PC-3 (cell line): ENCODE measurements around the gene SLCO2B1. TPM values are rescaled to one million over a fixed set of nuclear protein-coding genes. Genes with fewer than 3 reads are reported as not detected.

Experiments used
- ATAC-seq: fragments of 200-7000 bp; cut with Tn5 transposase; 2 replicates; pipeline ENCODE4 v1.9.1; 2020; ENCODE audit warnings: mild to moderate bottlenecking, moderate library complexity
- BruUV-seq: library from RNA; stranded (reverse); fragments of 400-500 nt; replicated peaks from 2 replicates; lab custom pipeline; 2021; lab: Mats Ljungman, UMichigan
- CTCF ChIA-PET: fragments of 300-600 bp; sonication (Branson Sonifier 250); formaldehyde crosslinking; loops from one replicate; lab custom pipeline; 2022; ENCODE audit warnings: antibody characterized with exemption; lab: Charles Lee
- POLR2A ChIA-PET: fragments of 300-600 bp; sonication (Branson Sonifier 250); formaldehyde crosslinking; loops from one replicate; lab custom pipeline; 2022; ENCODE audit warnings: antibody characterized with exemption; ENCODE audit not compliant: unreplicated experiment; lab: Charles Lee
- DNase-seq: peaks from one replicate; pipeline ENCODE4 v3.0.0-alpha.2; 2015
- H2AFZ ChIP-seq: fragments of 300-600 bp; sonication (generic); 2 replicates; pipeline ENCODE4 v1.6.0; 2016; ENCODE audit warnings: antibody characterized with exemption, low read length
- H3F3A ChIP-seq: fragments of 300-600 bp; sonication (generic); one replicate; pipeline ENCODE4 v1.6.0; 2017; ENCODE audit warnings: antibody characterized with exemption, low read length, control low read depth, mild to moderate bottlenecking; ENCODE audit not compliant: unreplicated experiment
- H3K27ac ChIP-seq: fragments of 300-600 bp; sonication (generic); 2 replicates; pipeline ENCODE4 v1.5.1; 2016; ENCODE audit warnings: mild to moderate bottlenecking, low read length
- H3K27me3 ChIP-seq: fragments of 300-600 bp; sonication (generic); 2 replicates; pipeline ENCODE4 v1.6.1; 2016; ENCODE audit warnings: low read length, mixed read lengths
- H3K36me3 ChIP-seq: fragments of 300-600 bp; sonication (generic); 2 replicates; pipeline ENCODE4 v1.6.1; 2016; ENCODE audit warnings: low read depth, mixed run types, low read length, mixed read lengths
- H3K4me1 ChIP-seq: fragments of 300-600 bp; sonication (generic); 2 replicates; pipeline ENCODE4 v1.5.1; 2016; ENCODE audit warnings: low read length; ENCODE audit not compliant: insufficient read depth
- H3K4me2 ChIP-seq: fragments of 300-600 bp; sonication (generic); 2 replicates; pipeline ENCODE4 v1.6.0; 2016; ENCODE audit warnings: low read length
- H3K4me3 ChIP-seq: fragments of 300-600 bp; sonication (generic); 2 replicates; pipeline ENCODE4 v1.5.1; 2016; ENCODE audit warnings: mild to moderate bottlenecking, low read length, mixed read lengths
- H3K79me2 ChIP-seq: fragments of 300-600 bp; sonication (generic); 2 replicates; pipeline ENCODE4 v1.6.1; 2017; ENCODE audit warnings: low read length, mixed read lengths
- H3K9ac ChIP-seq: fragments of 300-600 bp; sonication (generic); 2 replicates; pipeline ENCODE4 v1.6.0; 2016; ENCODE audit warnings: mild to moderate bottlenecking, low read length
- H3K9me2 ChIP-seq: fragments of 300-600 bp; sonication (generic); replicated peaks from 2 replicates; pipeline ENCODE4 v1.6.1; 2016; ENCODE audit warnings: mixed run types, low read length, mixed read lengths
- H3K9me3 ChIP-seq: fragments of 300-600 bp; sonication (generic); 2 replicates; pipeline ENCODE4 v1.6.1; 2016; ENCODE audit warnings: low read length, mixed read lengths
- H4K20me1 ChIP-seq: fragments of 300-600 bp; sonication (generic); 2 replicates; pipeline ENCODE4 v1.6.1; 2016; ENCODE audit warnings: low read length, mixed read lengths
- EZH2 ChIP-seq: fragments of 300-600 bp; sonication (generic); IDR thresholded peaks from one replicate; pipeline ENCODE4 v1.6.1; 2017; ENCODE audit warnings: antibody characterized with exemption, mild to moderate bottlenecking, low read length; ENCODE audit not compliant: unreplicated experiment
- EZH2phosphoT487 ChIP-seq: fragments of 300-600 bp; sonication (generic); IDR thresholded peaks from 2 replicates; pipeline ENCODE4 v1.6.1; 2018; ENCODE audit warnings: mild to moderate bottlenecking, antibody characterized with exemption, low read length, borderline replicate concordance
- intact Hi-C: fragments of 100-400 bp; cut with micrococcal nuclease; formaldehyde crosslinking; loops from 2 replicates; pipeline ENCODE4 v1.9.0; 2023
- total RNA-seq: library from RNA; depleted of rRNA; stranded (reverse); fragments of >200 nt; gene quantifications from 2 replicates; pipeline ENCODE4 v1.2.3, GENCODE V29; 2014
- TF ChIP-seq, protein P1 (sequence below): fragments of 300-600 bp; sonication (generic); conservative IDR thresholded peaks from 2 replicates; pipeline ENCODE4 v1.5.1; 2017; ENCODE audit warnings: antibody characterized with exemption, low read depth, mild to moderate bottlenecking, low read length

The SLCO2B1 gene
- total RNA-seq, 1 experiment from 2014 or later: not detected

DNA sequence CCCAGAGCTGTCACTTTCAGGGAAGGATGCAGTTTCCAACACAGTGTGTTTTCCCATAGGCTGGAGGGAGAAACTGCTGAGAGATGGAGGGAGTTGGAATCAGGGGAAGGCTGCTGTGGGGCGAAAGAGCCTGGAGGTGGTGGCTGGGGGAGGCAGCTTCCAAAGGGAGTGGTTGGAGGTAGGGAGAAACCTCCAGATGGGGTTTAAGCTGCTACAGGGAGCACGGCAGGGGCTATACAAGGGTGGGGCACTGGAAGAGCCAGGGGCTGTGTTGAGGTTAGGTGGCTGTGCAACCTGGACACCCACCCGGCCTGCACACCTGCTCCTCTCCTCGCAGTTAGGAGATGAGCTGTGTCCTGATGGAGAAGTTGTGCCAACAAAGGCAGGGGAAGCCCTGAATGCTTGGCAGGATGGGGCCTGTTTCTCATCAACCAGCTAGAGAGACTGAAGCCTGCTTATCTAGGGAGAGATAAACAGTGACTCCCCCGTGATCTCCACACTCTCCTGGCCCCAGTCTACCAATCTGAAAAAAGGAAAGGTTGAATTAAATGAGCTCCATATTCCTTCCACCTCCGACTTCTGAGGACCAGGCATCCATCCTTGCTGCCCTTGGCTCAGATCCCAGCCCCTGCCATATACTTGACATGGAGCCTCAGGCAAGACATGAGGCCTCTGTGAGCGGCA lies 3.6 kb upstream of the SLCO2B1 start:
- Histone ChIP-seq H3K27ac (no peak overlapping the region), H3K36me3 (no peaks in the 10 kb centered on the region), H3F3A (no peaks in the 10 kb centered on the region), H2AFZ (no peak overlapping the region), H3K9me2 (no peaks in the 10 kb centered on the region), H3K4me1 (peaks cover 11% of the 10 kb centered on the region), H3K9me3 (no peaks in the 10 kb centered on the region), H3K4me3 (no peak overlapping the region), H3K4me2 (no peak overlapping the region), H4K20me1 (no peaks in the 10 kb centered on the region), H3K27me3 (peaks cover 57% of the 10 kb centered on the region), H3K79me2 (no peaks in the 10 kb centered on the region), H3K9ac (no peak overlapping the region)
- BruUV-seq: no TSS peak
- TF ChIP-seq, protein P1, sequence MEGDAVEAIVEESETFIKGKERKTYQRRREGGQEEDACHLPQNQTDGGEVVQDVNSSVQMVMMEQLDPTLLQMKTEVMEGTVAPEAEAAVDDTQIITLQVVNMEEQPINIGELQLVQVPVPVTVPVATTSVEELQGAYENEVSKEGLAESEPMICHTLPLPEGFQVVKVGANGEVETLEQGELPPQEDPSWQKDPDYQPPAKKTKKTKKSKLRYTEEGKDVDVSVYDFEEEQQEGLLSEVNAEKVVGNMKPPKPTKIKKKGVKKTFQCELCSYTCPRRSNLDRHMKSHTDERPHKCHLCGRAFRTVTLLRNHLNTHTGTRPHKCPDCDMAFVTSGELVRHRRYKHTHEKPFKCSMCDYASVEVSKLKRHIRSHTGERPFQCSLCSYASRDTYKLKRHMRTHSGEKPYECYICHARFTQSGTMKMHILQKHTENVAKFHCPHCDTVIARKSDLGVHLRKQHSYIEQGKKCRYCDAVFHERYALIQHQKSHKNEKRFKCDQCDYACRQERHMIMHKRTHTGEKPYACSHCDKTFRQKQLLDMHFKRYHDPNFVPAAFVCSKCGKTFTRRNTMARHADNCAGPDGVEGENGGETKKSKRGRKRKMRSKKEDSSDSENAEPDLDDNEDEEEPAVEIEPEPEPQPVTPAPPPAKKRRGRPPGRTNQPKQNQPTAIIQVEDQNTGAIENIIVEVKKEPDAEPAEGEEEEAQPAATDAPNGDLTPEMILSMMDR: no peak
- TF ChIP-seq EZH2phosphoT487: no peak
- TF ChIP-seq EZH2: no peak
- DNase-seq: no peak
- CTCF ChIA-PET: no interaction called here
- intact Hi-C loops: no loop called here
- no peak for ATAC-seq
- POLR2A ChIA-PET: no interaction called here

DNA sequence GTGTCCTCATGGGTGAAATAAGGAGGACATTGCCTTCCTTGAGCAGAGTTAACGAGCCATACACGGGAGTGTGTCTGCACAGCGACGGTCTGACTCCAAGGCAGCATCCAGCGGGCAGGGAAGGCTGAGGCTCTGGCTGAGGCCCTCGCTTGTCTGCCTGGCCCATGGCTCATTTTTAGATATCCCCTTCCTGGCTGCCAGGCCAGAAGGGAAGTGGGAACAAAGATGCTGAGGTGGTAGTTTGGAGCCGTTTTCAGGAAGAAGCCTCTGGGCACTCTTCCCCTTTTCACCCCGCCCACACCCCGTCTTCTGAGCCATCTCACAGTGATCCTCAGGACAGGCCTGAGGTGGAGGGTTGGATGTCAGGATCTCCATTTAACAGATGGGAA lies 3.0 kb upstream of the SLCO2B1 start:
- no peaks in the 10 kb centered on the region for H3K79me2 ChIP-seq
- no peaks in the 10 kb centered on the region for H4K20me1 ChIP-seq
- ChIA-PET POLR2A (no interaction called here), CTCF (no interaction called here)
- no peaks in the 10 kb centered on the region for H3K9me2 ChIP-seq
- H3K4me1 ChIP-seq: peaks cover 8% of the 10 kb centered on the region
- no peaks in the 10 kb centered on the region for H3K9me3 ChIP-seq
- intact Hi-C loops: no loop called here
- no peaks in the 10 kb centered on the region for H3F3A ChIP-seq
- no TSS peak for BruUV-seq
- peaks cover 57% of the 10 kb centered on the region for H3K27me3 ChIP-seq
- no peak overlapping the region for H3K4me3 ChIP-seq
- DNase-seq: no peak
- no peak for TF ChIP-seq EZH2
- no peak for TF ChIP-seq EZH2phosphoT487
- TF ChIP-seq, protein P1: no peak
- H3K4me2 ChIP-seq: no peak overlapping the region
- no peak overlapping the region for H3K27ac ChIP-seq
- ATAC-seq: no peak
- no peak overlapping the region for H3K9ac ChIP-seq
- no peak overlapping the region for H2AFZ ChIP-seq
- H3K36me3 ChIP-seq: no peaks in the 10 kb centered on the region

DNA sequence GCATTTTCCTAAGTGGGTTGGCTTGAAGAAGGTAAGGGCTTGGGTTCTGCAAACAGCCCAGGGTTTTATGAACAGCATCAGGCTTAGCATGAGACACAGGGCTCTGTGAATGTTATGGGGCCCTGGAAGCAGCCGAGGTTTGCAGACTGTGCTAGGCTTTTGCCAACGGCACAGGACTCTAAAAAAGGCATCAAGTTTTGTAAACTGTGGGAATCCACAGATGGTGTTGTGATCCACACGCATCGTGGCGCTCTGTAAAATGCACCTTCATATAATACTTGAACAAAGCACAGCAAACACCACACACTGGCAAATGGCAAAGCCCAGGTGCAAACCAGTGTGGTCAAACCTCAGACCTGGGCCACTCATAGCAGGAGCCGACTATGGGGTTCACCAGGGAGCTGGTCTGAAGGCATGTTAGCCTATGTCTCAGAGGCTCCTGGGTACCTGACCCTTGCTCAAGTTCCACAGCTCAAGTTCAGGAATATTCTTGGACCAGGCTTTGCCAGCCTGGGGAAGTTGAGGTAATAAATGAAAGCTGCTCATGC lies 2.4 kb upstream of the SLCO2B1 start:
- Histone ChIP-seq H3K9me3 (no peaks in the 10 kb centered on the region), H3K4me2 (no peak overlapping the region), H4K20me1 (no peaks in the 10 kb centered on the region), H3K4me1 (peaks cover 2% of the 10 kb centered on the region), H3K9me2 (no peaks in the 10 kb centered on the region), H3K27me3 (peaks cover 57% of the 10 kb centered on the region), H3K36me3 (no peaks in the 10 kb centered on the region), H3K4me3 (no peak overlapping the region), H2AFZ (no peak overlapping the region), H3F3A (no peaks in the 10 kb centered on the region), H3K79me2 (no peaks in the 10 kb centered on the region), H3K9ac (no peak overlapping the region), H3K27ac (no peak overlapping the region)
- TF ChIP-seq, protein P1: no peak
- no peak for TF ChIP-seq EZH2
- no peak for TF ChIP-seq EZH2phosphoT487
- no peak for ATAC-seq
- CTCF ChIA-PET: no interaction called here
- POLR2A ChIA-PET: no interaction called here
- intact Hi-C loops: no loop called here
- no TSS peak for BruUV-seq
- DNase-seq: no peak
